Smooth muscle cell (in vitro differentiated cells): ENCODE measurements around the gene COL11A2. TPM values are rescaled to one million over a fixed set of nuclear protein-coding genes. Genes with fewer than 3 reads are reported as not detected.

ENCODE experiments used
- DNase-seq: peaks from one replicate; lab custom pipeline; 2025; ENCODE audit not compliant: unreplicated experiment; lab: John Stamatoyannopoulos, UW
- H2AFZ ChIP-seq: fragments of 200-600 bp; sonication (generic); 2 replicates; pipeline ENCODE4 v1.6.0; 2016; ENCODE audit warnings: antibody characterized with exemption, low read depth, mild to moderate bottlenecking
- H3F3A ChIP-seq: fragments of 200-600 bp; sonication (generic); 2 replicates; pipeline ENCODE4 v1.6.0; 2017; ENCODE audit warnings: antibody characterized with exemption, low read depth
- H3K27ac ChIP-seq: fragments of 200-600 bp; sonication (generic); 2 replicates; pipeline ENCODE4 v1.5.1; 2016; ENCODE audit warnings: low read depth, mild to moderate bottlenecking
- H3K27me3 ChIP-seq: fragments of 200-600 bp; sonication (generic); 2 replicates; pipeline ENCODE4 v1.6.1; 2016; ENCODE audit warnings: low read depth, mild to moderate bottlenecking
- H3K36me3 ChIP-seq: fragments of 200-600 bp; sonication (generic); 2 replicates; pipeline ENCODE4 v1.5.1; 2016; ENCODE audit warnings: low read depth
- H3K4me1 ChIP-seq: fragments of 200-600 bp; sonication (generic); 2 replicates; pipeline ENCODE4 v1.5.1; 2016; ENCODE audit warnings: low read depth
- H3K4me2 ChIP-seq: fragments of 200-600 bp; sonication (generic); 2 replicates; pipeline ENCODE4 v1.6.0; 2016; ENCODE audit warnings: mild to moderate bottlenecking
- H3K4me3 ChIP-seq: fragments of 200-600 bp; sonication (generic); 2 replicates; pipeline ENCODE4 v1.5.1; 2016; ENCODE audit warnings: mild to moderate bottlenecking
- H3K79me2 ChIP-seq: fragments of 200-600 bp; sonication (generic); 2 replicates; pipeline ENCODE4 v1.6.0; 2016; ENCODE audit warnings: low read depth, mild to moderate bottlenecking
- H3K9ac ChIP-seq: fragments of 200-600 bp; sonication (generic); 2 replicates; pipeline ENCODE4 v1.6.0; 2016; ENCODE audit warnings: low read depth
- H3K9me3 ChIP-seq: fragments of 200-600 bp; sonication (generic); replicated peaks from 2 replicates; pipeline ENCODE4 v1.5.1; 2016; ENCODE audit warnings: low read depth
- H4K20me1 ChIP-seq: fragments of 200-600 bp; sonication (generic); 2 replicates; pipeline ENCODE4 v1.6.0; 2016; ENCODE audit warnings: low read depth
- WGBS: methylation state at CpG from one replicate; pipeline ENCODE4 v1.1.7; 2016; ENCODE audit warnings: low lambda C conversion rate; 5-methylcytosine and 5-hydroxymethylcytosine counted together
- polyA plus RNA-seq: library from polyadenylated mRNA; unstranded; fragments of >200 nt; fragmentation: Nextera tagmentation; extraction: Ambion mirVana; gene quantifications from 2 replicates; pipeline ENCODE4 v1.2.1, GENCODE V29; 2016
- total RNA-seq: library from RNA; depleted of rRNA; stranded (reverse); fragments of >200 nt; gene quantifications from 2 replicates; pipeline ENCODE4 v1.2.3, GENCODE V29; 2014
- TF ChIP-seq, protein P1 (sequence below): fragments of 200-600 bp; sonication (generic); IDR thresholded peaks from 2 replicates; pipeline ENCODE4 v1.5.1; 2017; ENCODE audit warnings: borderline replicate concordance, mild to moderate bottlenecking, antibody characterized with exemption; ENCODE audit not compliant: insufficient read depth, poor library complexity, severe bottlenecking

Gene COL11A2
- total and polyA plus RNA-seq, 2 experiments from 2014 or later, result 0.36 to 1.2 TPM

DNA sequence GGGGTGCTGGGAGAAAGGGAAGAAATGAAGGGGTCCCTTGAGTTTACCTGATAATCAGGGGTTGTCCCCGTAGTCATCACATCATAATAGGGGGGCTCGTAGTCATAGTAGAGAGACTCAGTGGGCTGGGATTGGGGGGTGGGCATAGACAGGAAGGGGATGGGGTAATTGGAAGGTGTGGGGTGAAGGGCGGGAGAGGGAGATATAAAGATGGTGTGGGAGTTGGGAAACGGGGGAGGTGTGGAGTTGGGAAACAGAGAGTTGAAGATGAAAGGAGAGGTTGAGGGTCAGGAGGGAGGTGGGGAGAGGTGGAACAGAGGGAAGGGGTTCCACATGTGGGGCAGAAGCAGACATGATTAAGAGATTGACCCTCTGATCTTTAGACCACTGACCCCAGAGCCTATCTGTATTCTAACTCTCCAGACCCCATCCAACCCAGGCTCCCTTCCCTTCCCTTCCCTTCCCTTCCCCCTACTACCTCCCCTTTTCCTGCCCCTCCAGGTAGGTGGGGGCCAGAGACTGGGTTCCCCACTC is 6.5 kb downstream of the COL11A2 start:
- Histone ChIP-seq H3K4me3 (no peak overlapping the region), H4K20me1 (no peaks in the 10 kb centered on the region), H3K9me3 (no peaks in the 10 kb centered on the region), H2AFZ (no peak overlapping the region), H3K9ac (no peak overlapping the region), H3K4me1 (no peaks in the 10 kb centered on the region), H3F3A (no peaks in the 10 kb centered on the region), H3K27ac (no peak overlapping the region), H3K4me2 (no peak overlapping the region), H3K79me2 (no peaks in the 10 kb centered on the region), H3K27me3 (peaks cover 22% of the 10 kb centered on the region), H3K36me3 (no peaks in the 10 kb centered on the region)
- 65% methylated on average over 4 of the region's 4 CpGs for WGBS
- TF ChIP-seq, protein P1, sequence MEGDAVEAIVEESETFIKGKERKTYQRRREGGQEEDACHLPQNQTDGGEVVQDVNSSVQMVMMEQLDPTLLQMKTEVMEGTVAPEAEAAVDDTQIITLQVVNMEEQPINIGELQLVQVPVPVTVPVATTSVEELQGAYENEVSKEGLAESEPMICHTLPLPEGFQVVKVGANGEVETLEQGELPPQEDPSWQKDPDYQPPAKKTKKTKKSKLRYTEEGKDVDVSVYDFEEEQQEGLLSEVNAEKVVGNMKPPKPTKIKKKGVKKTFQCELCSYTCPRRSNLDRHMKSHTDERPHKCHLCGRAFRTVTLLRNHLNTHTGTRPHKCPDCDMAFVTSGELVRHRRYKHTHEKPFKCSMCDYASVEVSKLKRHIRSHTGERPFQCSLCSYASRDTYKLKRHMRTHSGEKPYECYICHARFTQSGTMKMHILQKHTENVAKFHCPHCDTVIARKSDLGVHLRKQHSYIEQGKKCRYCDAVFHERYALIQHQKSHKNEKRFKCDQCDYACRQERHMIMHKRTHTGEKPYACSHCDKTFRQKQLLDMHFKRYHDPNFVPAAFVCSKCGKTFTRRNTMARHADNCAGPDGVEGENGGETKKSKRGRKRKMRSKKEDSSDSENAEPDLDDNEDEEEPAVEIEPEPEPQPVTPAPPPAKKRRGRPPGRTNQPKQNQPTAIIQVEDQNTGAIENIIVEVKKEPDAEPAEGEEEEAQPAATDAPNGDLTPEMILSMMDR, result no peak
- no peak for DNase-seq

DNA sequence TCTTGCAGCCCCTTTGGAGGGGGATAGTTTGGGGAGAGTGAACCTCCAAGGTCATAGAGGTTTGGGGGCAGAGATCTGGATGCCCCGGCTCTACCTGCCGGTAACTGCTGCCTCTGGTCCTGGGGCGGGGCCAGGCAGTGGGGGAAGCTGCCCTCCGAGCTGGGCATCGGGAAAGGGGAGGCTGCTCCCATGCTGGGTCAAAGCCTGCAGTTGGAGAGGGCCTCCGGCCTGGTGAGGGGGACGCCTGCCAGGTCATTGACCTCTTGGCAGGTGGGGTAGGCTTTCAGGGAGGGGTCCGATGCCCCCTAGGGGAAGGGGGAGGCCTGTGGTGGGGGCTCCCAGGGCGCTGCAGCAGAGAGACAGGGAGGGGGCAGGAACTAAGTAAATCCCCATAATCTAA is 7.1 kb downstream of the COL11A2 start:
- Histone ChIP-seq H3K9me3 (no peaks in the 10 kb centered on the region), H3K4me2 (no peak overlapping the region), H3K9ac (no peak overlapping the region), H3F3A (no peaks in the 10 kb centered on the region), H4K20me1 (no peaks in the 10 kb centered on the region), H3K27ac (no peak overlapping the region), H2AFZ (no peak overlapping the region), H3K4me3 (no peak overlapping the region), H3K79me2 (no peaks in the 10 kb centered on the region), H3K27me3 (peaks cover 16% of the 10 kb centered on the region), H3K36me3 (no peaks in the 10 kb centered on the region), H3K4me1 (no peaks in the 10 kb centered on the region)
- TF ChIP-seq, protein P1, result no peak
- DNase-seq, result no peak
- WGBS, result 87% methylated on average over 9 of the region's 9 CpGs

DNA sequence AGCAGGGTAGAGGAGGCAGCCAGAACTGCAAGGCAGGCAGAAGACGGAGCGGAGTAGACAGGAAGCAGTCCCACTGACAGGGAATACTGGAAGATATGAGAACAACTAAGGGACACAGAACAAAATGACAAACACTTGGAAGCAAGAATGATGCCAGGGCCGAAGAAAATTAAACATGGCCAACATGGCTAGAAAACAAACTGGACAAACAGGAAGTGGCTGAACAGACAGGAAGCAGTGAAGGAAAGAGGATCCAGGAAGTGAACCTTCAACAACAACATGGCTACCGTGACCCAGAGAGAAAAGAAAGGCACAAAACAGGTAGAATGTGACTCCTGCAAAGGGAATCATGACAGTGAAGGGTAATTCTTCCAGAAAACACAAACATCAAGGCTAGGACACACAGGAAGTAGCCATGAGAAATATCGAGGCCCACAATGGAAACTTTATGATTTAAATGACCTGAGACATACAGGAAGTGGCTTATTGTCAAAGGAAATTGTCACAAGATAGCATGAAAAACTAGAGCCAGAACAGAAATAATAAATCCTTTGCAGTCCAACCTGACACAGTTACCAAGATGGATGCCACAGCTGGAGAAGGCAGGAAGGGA is 9.1 kb downstream of the COL11A2 start:
- no peaks in the 10 kb centered on the region for H3K79me2 ChIP-seq
- H4K20me1 ChIP-seq, result no peaks in the 10 kb centered on the region
- H3K9me3 ChIP-seq, result no peaks in the 10 kb centered on the region
- peaks cover 12% of the 10 kb centered on the region for H3K27me3 ChIP-seq
- H3F3A ChIP-seq, result no peaks in the 10 kb centered on the region
- no peak overlapping the region for H3K4me2 ChIP-seq
- no peaks in the 10 kb centered on the region for H3K4me1 ChIP-seq
- H3K36me3 ChIP-seq, result no peaks in the 10 kb centered on the region
- H3K27ac ChIP-seq, result no peak overlapping the region
- WGBS, result 91% methylated on average over 5 of the region's 5 CpGs
- no peak for DNase-seq
- H3K4me3 ChIP-seq, result no peak overlapping the region
- TF ChIP-seq, protein P1, result no peak
- no peak overlapping the region for H3K9ac ChIP-seq
- no peak overlapping the region for H2AFZ ChIP-seq

DNA sequence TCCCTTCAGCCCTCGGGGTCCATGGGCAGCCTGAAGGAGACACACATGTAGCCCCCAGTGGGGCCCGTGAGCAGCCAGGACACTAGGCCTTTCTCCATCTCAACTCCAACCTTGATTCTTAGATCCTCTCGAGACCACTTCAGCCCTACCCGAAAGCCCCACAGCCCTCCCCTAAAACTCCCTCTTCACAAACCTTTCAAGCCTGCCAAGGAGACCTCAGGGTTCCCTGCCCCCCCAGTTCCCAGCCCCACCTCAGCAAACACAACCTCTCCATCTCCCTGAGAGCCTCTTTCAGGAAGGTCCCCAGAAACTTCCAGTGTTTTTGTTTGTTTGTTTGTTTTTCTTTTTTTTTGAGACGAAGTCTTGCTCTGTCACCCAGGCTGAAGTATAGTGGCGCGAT is 11.1 kb downstream of the COL11A2 start:
- Histone ChIP-seq H3K4me1 (no peaks in the 10 kb centered on the region), H3K27me3 (peaks cover 1% of the 10 kb centered on the region), H3F3A (no peaks in the 10 kb centered on the region), H3K4me2 (no peak overlapping the region), H3K36me3 (no peaks in the 10 kb centered on the region), H4K20me1 (no peaks in the 10 kb centered on the region), H3K9me3 (no peaks in the 10 kb centered on the region), H2AFZ (no peak overlapping the region), H3K4me3 (no peak overlapping the region), H3K27ac (no peak overlapping the region), H3K79me2 (no peaks in the 10 kb centered on the region), H3K9ac (no peak overlapping the region)
- no peak for DNase-seq
- TF ChIP-seq, protein P1, result no peak
- 95% methylated on average over 7 of the region's 7 CpGs for WGBS
